Activated naive CD8-positive, alpha-beta T cell treated with anti-CD3 and anti-CD28 coated beads, Interleukin-2, amount 10 ng/mL, durations not matched to agents 7 days and 5 days (primary cell): ENCODE results near the gene ZBTB11. TPM values are rescaled to one million over a fixed set of nuclear protein-coding genes. Genes with fewer than 3 reads are reported as not detected.
A peak's percentile ranks its signal among the peaks of the same experiment; 100 is the strongest.
"Not testable (repeated sequence)": the region's sequence is repeated elsewhere in the genome, so short reads cannot be mapped to it uniquely, and the experiment has no call there.

Source experiments
- ATAC-seq: fragments of 150-1000 bp; cut with Tn5 transposase; one replicate; pipeline ENCODE4 v1.10.0; 2021; ENCODE audit warnings: low read depth, moderate library complexity
- POLR2A ChIA-PET: fragments of 350-600 bp; sonication (Branson Sonifier 250); formaldehyde crosslinking; loops from one replicate; lab custom pipeline; 2021; ENCODE audit warnings: antibody characterized with exemption; lab: Charles Lee
- DNase-seq: peaks from one replicate; pipeline ENCODE4 v3.0.0; 2021
- H3K27ac Mint-ChIP-seq: one replicate; pipeline ENCODE4 v1.8.0; 2022; ENCODE audit warnings: mild to moderate bottlenecking, mixed read lengths
- H3K27me3 Mint-ChIP-seq: one replicate; pipeline ENCODE4 v1.8.0; 2022; ENCODE audit warnings: mild to moderate bottlenecking, moderate library complexity, mixed read lengths
- H3K36me3 Mint-ChIP-seq: one replicate; pipeline ENCODE4 v1.8.0; 2021; ENCODE audit warnings: mild to moderate bottlenecking, mixed read lengths
- H3K4me1 Mint-ChIP-seq: one replicate; pipeline ENCODE4 v1.8.0; 2021; ENCODE audit warnings: mixed read lengths
- H3K4me3 Mint-ChIP-seq: one replicate; pipeline ENCODE4 v1.8.0; 2022; ENCODE audit warnings: mild to moderate bottlenecking, moderate library complexity, mixed read lengths
- H3K9me3 Mint-ChIP-seq: one replicate; pipeline ENCODE4 v1.8.0; 2021; ENCODE audit warnings: mixed read lengths
- total RNA-seq, 2 experiments: library from RNA; stranded (reverse); gene quantifications; one replicate each; pipeline ENCODE4 v1.2.3, GENCODE V29; 2021

Gene ZBTB11
- total RNA-seq, 2 experiments from 2014 or later: 35.0 to 35.3 TPM

DNA sequence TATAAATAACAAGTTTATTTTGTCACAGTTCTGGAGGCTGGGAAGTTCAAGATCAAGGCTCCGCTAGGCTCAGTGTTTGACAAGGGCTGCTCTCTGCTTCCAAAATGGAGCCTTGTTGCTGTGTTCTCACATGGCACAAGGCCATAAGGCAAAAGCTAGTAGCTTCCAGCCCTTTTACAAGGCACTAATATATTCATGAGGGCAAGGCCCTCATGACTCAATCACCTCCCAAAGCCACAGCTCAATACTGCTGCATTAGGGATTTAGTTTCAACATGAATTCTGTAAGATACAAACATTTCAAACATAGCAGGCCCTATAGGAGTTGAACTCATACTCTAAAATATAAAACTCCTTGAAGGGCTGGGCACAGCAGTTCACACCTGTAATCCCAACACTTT is 30.2 kb downstream of the ZBTB11 start:
- H3K9me3 Mint-ChIP-seq: no peaks in the 10 kb centered on the region
- peaks cover 20% of the 10 kb centered on the region for H3K36me3 Mint-ChIP-seq
- no peaks in the 10 kb centered on the region for H3K27me3 Mint-ChIP-seq
- no peak for DNase-seq
- H3K27ac Mint-ChIP-seq: no peak overlapping the region
- no peak overlapping the region for H3K4me3 Mint-ChIP-seq
- H3K4me1 Mint-ChIP-seq: peaks cover 26% of the 10 kb centered on the region
- ATAC-seq: no peak
- POLR2A ChIA-PET: interaction anchor here (1.3 kb wide), 1 partner anchor 73 kb away, joined by 4 read pairs; the partner anchor contains the start of gene PCNP

DNA sequence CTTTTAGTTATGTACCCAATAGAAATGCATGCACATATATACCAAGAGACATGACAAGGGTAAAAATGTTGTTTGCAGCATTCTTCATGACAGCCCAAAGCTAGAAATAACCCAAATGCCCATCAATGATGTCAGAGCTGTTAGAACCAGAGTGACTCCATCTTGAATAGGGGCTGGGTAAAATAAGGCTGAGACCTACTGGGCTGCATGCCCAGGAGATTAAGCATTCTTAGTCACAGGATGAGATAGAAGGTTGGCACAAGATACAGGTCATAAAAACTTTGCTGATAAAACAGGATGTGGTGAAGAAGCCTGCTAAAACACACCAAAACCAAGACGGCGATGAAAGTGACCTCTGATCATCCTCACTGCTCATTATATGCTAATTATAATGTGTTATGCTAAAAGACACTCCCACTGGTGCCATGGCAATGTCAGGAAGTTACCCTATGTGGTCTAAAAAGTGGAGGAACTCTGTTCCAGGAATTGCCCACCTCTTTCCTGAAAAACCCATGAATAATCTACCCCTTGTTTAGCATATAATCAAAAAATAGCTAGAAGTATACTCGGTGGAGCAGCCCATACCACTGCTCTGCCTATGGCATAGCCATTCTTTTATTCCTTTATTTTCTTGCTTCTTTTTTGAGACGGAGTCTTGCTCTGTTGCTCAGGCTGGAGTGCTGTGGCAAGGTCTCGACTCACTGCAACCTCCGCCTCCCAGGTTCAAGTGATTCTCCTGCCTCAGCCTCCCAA is 32.9 kb downstream of the ZBTB11 start:
- no peaks in the 10 kb centered on the region for H3K9me3 Mint-ChIP-seq
- POLR2A ChIA-PET: interaction anchor here (1.0 to 1.5 kb wide), 4 partner anchors 29 to 74 kb away, joined by 3 to 7 read pairs (median 4); partner anchors contain the start of genes PCNP and RPL24
- peaks cover 26% of the 10 kb centered on the region for H3K4me1 Mint-ChIP-seq
- H3K27ac Mint-ChIP-seq: peak overlapping the region; percentile 82
- peak overlapping the region; percentile 50 for H3K4me3 Mint-ChIP-seq
- H3K36me3 Mint-ChIP-seq: peaks cover 11% of the 10 kb centered on the region
- DNase-seq: no peak
- ATAC-seq: peak; percentile 94
- H3K27me3 Mint-ChIP-seq: no peaks in the 10 kb centered on the region

DNA sequence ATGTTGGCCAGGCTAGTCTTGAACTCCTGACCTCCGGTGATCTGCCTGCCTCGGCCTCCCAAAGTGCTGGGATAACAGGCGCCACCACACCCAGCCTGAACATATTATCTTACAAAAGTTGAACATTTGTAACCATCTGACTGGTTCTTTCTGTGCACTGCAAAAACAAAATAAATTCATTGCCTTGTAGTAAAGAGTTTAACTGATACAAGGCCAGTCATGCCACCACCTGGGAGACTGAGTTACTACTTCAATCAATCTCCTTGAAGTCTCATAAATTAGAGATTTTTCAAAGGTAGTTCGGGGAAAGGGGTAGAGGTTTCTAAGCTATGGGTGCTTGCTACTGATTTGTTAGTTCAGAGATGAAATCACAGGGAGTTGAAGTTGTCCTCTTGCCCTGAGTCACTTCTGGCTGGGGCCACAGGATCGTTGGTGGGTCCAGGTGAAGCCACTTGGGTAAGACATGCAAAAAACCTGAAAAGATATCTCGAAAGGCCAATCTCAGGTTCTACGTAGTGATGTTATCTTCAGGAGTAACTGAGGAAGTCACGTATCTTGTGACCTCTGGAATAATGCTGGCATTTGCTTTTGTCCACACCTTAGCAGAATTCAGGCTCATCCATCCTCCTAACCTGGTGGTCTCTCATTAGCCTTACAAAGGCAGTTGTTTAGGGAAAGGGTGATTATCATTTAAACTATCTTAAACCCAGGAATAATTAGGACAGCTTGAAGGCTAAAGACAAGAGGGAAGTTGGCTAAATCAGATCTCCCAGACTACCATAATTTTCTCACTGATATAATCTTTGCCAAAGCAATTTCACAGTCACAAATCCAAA is 33.7 kb downstream of the ZBTB11 start:
- POLR2A ChIA-PET: no interaction called here
- DNase-seq: no peak
- no peak for ATAC-seq
- peak overlapping the region; percentile 12 for H3K4me3 Mint-ChIP-seq
- peaks cover 5% of the 10 kb centered on the region for H3K36me3 Mint-ChIP-seq
- no peaks in the 10 kb centered on the region for H3K9me3 Mint-ChIP-seq
- peaks cover 26% of the 10 kb centered on the region for H3K4me1 Mint-ChIP-seq
- H3K27me3 Mint-ChIP-seq: no peaks in the 10 kb centered on the region
- H3K27ac Mint-ChIP-seq: peak overlapping the region; percentile 82

DNA sequence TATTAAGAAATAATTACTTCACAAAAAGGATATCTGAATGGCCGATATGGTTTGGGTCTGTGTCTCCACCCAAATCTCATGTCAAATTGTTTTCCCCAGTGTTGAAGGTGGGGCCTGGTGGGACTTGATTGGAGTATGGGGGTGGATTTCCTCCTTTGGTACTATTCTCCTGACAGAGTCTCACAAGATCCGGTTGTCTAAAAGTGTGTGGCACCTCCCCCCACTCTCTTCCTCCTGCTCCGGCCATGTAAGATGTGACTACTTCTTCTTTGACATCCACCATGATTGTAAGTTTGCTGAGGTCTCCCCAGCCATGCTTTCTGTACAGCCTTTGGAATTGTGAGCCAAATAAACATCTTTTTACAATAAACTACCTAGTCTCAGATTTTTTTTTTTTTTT is 34.5 kb downstream of the ZBTB11 start:
- Mint-ChIP-seq H3K27me3 (no peaks in the 10 kb centered on the region), H3K36me3 (peaks cover 5% of the 10 kb centered on the region), H3K27ac (no peak overlapping the region), H3K4me3 (no peak overlapping the region), H3K9me3 (no peaks in the 10 kb centered on the region), H3K4me1 (peaks cover 26% of the 10 kb centered on the region)
- POLR2A ChIA-PET: no interaction called here
- ATAC-seq: no peak
- DNase-seq: no peak

- peaks cover 26% of the 10 kb centered on the region for H3K4me1 Mint-ChIP-seq
- H3K9me3 Mint-ChIP-seq, DNase-seq, ATAC-seq, H3K27me3 Mint-ChIP-seq, H3K4me3 Mint-ChIP-seq, H3K36me3 Mint-ChIP-seq, POLR2A ChIA-PET, H3K27ac Mint-ChIP-seq: not testable (repeated sequence)
Observed at GRCh38 chr3:101641397-101642115, 35.4 kb downstream of the ZBTB11 start.

- no peak overlapping the region for H3K27ac Mint-ChIP-seq
- no peak overlapping the region for H3K4me3 Mint-ChIP-seq
- no peak for DNase-seq
- no peaks in the 10 kb centered on the region for H3K36me3 Mint-ChIP-seq
- peaks cover 23% of the 10 kb centered on the region for H3K4me1 Mint-ChIP-seq
- H3K9me3 Mint-ChIP-seq: no peaks in the 10 kb centered on the region
- POLR2A ChIA-PET: no interaction called here
- ATAC-seq: no peak
- H3K27me3 Mint-ChIP-seq: no peaks in the 10 kb centered on the region
Observed at GRCh38 chr3:101640256-101640655, 36.7 kb downstream of the ZBTB11 start.

GRCh38 chr3:101639280-101639963 is 37.5 kb downstream of the ZBTB11 start:
- H3K9me3 Mint-ChIP-seq: no peaks in the 10 kb centered on the region
- H3K27me3 Mint-ChIP-seq: no peaks in the 10 kb centered on the region
- H3K36me3 Mint-ChIP-seq: no peaks in the 10 kb centered on the region
- H3K4me3 Mint-ChIP-seq: no peak overlapping the region
- H3K27ac Mint-ChIP-seq: no peak overlapping the region
- POLR2A ChIA-PET: no interaction called here
- ATAC-seq: no peak
- no peak for DNase-seq
- peaks cover 15% of the 10 kb centered on the region for H3K4me1 Mint-ChIP-seq

GRCh38 chr3:101638261-101638745 is 38.6 kb downstream of the ZBTB11 start:
- Mint-ChIP-seq H3K36me3 (no peaks in the 10 kb centered on the region), H3K4me1 (peaks cover 5% of the 10 kb centered on the region), H3K27me3 (no peaks in the 10 kb centered on the region), H3K27ac (no peak overlapping the region), H3K9me3 (no peaks in the 10 kb centered on the region), H3K4me3 (no peak overlapping the region)
- ATAC-seq: no peak
- DNase-seq: no peak
- POLR2A ChIA-PET: no interaction called here

GRCh38 chr3:101637451-101637850 is 39.5 kb downstream of the ZBTB11 start:
- Mint-ChIP-seq H3K36me3 (no peaks in the 10 kb centered on the region), H3K4me3 (no peak overlapping the region), H3K4me1 (peaks cover 2% of the 10 kb centered on the region), H3K9me3 (no peaks in the 10 kb centered on the region), H3K27ac (no peak overlapping the region), H3K27me3 (no peaks in the 10 kb centered on the region)
- DNase-seq (no peak), ATAC-seq (no peak)
- POLR2A ChIA-PET: no interaction called here

DNA sequence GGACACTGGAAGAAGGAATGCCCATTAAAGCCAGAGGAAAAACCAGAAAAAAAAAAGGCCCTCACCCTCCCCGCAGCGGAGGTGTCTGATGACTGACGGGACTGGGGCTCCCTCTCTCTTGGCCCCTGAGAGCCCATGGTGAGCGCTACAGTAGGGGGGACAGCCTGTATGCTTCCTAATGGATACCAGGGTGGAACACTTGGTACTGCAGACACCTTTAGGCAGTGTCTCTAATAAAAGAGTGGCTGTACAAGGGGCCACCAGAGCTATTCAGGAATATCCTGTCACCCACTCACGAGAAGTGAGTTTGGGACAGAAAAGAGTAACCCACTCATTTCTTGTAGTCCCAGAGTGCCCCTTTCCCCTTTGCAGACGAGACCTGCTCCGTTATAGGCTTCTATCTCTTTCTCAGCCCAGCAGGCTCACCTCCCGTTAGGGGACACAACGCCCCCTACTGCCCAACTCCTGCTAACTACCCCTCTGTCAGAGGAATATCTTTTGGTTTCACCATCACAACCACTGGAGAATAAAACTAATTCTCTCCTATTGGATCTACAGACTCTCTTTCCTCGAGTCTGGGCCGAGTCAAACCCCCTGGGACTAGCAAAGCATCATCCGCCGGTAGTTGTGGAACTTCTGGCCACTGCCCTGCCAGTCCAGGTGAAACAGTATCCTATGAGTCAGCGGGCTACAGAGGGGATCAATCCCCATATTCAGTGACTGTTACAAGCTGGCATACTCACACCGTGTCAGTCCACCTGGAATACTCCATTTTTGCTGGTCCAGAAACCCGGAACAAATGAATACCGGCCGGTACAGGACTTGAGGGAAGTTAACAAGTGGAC is 40.8 kb downstream of the ZBTB11 start:
- H3K27me3 Mint-ChIP-seq: no peaks in the 10 kb centered on the region
- ATAC-seq: peak; percentile 95
- H3K36me3 Mint-ChIP-seq: no peaks in the 10 kb centered on the region
- POLR2A ChIA-PET: no interaction called here
- H3K27ac Mint-ChIP-seq: no peak overlapping the region
- H3K4me1 Mint-ChIP-seq: peaks cover 2% of the 10 kb centered on the region
- peak; percentile 69 for DNase-seq
- no peaks in the 10 kb centered on the region for H3K9me3 Mint-ChIP-seq
- no peak overlapping the region for H3K4me3 Mint-ChIP-seq

DNA sequence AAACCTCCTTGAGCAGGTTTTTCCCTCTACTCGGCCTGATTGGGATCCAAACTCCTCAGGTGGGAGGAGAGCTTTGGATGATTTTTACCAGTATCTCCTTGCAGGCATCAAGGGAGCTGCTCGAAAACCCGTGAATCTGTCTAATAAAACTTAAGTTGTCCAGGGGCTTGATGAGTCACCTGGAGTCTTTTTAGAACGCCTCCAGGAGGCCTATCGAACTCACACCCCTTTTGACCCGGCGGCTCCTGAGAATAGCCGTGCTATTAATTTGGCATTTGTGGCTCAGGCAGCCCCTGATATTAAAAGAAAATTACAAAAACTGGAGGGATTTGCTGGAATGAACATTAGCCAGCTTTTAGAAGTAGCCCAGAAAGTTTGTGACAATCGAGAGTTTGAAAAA is 41.6 kb downstream of the ZBTB11 start:
- ATAC-seq: no peak
- H3K27ac Mint-ChIP-seq: no peak overlapping the region
- POLR2A ChIA-PET: no interaction called here

GRCh38 chr3:101634591-101635196 is 42.2 kb downstream of the ZBTB11 start:
- no peaks in the 10 kb centered on the region for H3K27me3 Mint-ChIP-seq
- POLR2A ChIA-PET: no interaction called here
- H3K4me1 Mint-ChIP-seq: peaks cover 2% of the 10 kb centered on the region
- no peak for DNase-seq
- no peak overlapping the region for H3K4me3 Mint-ChIP-seq
- no peaks in the 10 kb centered on the region for H3K36me3 Mint-ChIP-seq
- H3K27ac Mint-ChIP-seq: no peak overlapping the region
- no peak for ATAC-seq
- no peaks in the 10 kb centered on the region for H3K9me3 Mint-ChIP-seq

More for the DNA sequence above, 41.6 kb downstream of the ZBTB11 start:
- no peak for DNase-seq
- Mint-ChIP-seq H3K27me3 (no peaks in the 10 kb centered on the region), H3K4me1 (peaks cover 2% of the 10 kb centered on the region), H3K9me3 (no peaks in the 10 kb centered on the region), H3K4me3 (no peak overlapping the region), H3K36me3 (no peaks in the 10 kb centered on the region)
